ENCODE data around the gene ZNF287. TPM values are rescaled to one million over a fixed set of nuclear protein-coding genes. Genes with fewer than 3 reads are reported as not detected.

Gene ZNF287
- total and polyA plus RNA-seq, 2 of the 8 experiments (the other 6 are each of a cell fraction or from before 2014, with no cell fraction given) = 1.7 to 5.6 TPM

DNA sequence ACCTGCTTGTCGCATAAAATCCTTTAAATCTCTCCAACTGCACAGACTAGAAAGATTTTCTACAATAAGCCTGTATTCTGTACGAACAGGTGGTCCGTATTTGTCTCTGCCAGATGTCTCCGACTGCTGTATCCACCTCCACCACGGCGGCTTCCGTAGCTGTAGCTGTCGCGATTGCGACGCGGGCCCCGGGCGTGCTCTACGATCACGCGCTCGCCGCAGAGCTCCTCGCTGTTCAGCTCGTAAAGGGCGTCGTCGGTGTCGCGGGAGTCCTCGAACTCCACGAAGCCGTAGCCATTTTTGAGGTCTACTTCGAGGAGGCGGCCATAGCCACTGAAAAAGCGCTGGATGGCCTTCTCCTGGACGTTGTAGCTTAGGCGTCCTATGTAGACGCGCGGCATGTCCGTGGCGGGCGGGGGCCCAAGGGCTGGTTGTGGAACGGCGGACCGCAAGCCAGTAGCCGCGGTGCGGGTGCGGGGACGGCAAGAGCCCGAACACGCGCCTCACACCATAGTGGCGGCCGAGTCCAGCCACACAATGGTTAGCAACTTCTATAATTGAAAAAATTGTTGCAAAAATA, 48.6 kb upstream of the ZNF287 start (continued):
- TF ChIP-seq, protein P1, sequence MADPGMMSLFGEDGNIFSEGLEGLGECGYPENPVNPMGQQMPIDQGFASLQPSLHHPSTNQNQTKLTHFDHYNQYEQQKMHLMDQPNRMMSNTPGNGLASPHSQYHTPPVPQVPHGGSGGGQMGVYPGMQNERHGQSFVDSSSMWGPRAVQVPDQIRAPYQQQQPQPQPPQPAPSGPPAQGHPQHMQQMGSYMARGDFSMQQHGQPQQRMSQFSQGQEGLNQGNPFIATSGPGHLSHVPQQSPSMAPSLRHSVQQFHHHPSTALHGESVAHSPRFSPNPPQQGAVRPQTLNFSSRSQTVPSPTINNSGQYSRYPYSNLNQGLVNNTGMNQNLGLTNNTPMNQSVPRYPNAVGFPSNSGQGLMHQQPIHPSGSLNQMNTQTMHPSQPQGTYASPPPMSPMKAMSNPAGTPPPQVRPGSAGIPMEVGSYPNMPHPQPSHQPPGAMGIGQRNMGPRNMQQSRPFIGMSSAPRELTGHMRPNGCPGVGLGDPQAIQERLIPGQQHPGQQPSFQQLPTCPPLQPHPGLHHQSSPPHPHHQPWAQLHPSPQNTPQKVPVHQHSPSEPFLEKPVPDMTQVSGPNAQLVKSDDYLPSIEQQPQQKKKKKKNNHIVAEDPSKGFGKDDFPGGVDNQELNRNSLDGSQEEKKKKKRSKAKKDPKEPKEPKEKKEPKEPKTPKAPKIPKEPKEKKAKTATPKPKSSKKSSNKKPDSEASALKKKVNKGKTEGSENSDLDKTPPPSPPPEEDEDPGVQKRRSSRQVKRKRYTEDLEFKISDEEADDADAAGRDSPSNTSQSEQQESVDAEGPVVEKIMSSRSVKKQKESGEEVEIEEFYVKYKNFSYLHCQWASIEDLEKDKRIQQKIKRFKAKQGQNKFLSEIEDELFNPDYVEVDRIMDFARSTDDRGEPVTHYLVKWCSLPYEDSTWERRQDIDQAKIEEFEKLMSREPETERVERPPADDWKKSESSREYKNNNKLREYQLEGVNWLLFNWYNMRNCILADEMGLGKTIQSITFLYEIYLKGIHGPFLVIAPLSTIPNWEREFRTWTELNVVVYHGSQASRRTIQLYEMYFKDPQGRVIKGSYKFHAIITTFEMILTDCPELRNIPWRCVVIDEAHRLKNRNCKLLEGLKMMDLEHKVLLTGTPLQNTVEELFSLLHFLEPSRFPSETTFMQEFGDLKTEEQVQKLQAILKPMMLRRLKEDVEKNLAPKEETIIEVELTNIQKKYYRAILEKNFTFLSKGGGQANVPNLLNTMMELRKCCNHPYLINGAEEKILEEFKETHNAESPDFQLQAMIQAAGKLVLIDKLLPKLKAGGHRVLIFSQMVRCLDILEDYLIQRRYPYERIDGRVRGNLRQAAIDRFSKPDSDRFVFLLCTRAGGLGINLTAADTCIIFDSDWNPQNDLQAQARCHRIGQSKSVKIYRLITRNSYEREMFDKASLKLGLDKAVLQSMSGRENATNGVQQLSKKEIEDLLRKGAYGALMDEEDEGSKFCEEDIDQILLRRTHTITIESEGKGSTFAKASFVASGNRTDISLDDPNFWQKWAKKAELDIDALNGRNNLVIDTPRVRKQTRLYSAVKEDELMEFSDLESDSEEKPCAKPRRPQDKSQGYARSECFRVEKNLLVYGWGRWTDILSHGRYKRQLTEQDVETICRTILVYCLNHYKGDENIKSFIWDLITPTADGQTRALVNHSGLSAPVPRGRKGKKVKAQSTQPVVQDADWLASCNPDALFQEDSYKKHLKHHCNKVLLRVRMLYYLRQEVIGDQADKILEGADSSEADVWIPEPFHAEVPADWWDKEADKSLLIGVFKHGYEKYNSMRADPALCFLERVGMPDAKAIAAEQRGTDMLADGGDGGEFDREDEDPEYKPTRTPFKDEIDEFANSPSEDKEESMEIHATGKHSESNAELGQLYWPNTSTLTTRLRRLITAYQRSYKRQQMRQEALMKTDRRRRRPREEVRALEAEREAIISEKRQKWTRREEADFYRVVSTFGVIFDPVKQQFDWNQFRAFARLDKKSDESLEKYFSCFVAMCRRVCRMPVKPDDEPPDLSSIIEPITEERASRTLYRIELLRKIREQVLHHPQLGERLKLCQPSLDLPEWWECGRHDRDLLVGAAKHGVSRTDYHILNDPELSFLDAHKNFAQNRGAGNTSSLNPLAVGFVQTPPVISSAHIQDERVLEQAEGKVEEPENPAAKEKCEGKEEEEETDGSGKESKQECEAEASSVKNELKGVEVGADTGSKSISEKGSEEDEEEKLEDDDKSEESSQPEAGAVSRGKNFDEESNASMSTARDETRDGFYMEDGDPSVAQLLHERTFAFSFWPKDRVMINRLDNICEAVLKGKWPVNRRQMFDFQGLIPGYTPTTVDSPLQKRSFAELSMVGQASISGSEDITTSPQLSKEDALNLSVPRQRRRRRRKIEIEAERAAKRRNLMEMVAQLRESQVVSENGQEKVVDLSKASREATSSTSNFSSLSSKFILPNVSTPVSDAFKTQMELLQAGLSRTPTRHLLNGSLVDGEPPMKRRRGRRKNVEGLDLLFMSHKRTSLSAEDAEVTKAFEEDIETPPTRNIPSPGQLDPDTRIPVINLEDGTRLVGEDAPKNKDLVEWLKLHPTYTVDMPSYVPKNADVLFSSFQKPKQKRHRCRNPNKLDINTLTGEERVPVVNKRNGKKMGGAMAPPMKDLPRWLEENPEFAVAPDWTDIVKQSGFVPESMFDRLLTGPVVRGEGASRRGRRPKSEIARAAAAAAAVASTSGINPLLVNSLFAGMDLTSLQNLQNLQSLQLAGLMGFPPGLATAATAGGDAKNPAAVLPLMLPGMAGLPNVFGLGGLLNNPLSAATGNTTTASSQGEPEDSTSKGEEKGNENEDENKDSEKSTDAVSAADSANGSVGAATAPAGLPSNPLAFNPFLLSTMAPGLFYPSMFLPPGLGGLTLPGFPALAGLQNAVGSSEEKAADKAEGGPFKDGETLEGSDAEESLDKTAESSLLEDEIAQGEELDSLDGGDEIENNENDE (IDR thresholded peaks at IDR 0.05; ENCODE audit: insufficient replicate concordance, low read length) = no peak
- TF ChIP-seq, protein P2, sequence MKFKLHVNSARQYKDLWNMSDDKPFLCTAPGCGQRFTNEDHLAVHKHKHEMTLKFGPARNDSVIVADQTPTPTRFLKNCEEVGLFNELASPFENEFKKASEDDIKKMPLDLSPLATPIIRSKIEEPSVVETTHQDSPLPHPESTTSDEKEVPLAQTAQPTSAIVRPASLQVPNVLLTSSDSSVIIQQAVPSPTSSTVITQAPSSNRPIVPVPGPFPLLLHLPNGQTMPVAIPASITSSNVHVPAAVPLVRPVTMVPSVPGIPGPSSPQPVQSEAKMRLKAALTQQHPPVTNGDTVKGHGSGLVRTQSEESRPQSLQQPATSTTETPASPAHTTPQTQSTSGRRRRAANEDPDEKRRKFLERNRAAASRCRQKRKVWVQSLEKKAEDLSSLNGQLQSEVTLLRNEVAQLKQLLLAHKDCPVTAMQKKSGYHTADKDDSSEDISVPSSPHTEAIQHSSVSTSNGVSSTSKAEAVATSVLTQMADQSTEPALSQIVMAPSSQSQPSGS (IDR thresholded peaks at IDR 0.05; ENCODE audit: low read length) = no peak
- TF ChIP-seq SP2 (IDR thresholded peaks at IDR 0.05; ENCODE audit: low read length) = no peak
- TF ChIP-seq KDM5A (IDR thresholded peaks at IDR 0.05; ENCODE audit: low read length) = no peak
- TF ChIP-seq POLR2AphosphoS5 (IDR thresholded peaks at IDR 0.05; ENCODE audit: low read depth, low read length) = no peak
- TF ChIP-seq CTBP2 (IDR thresholded peaks at IDR 0.05; ENCODE audit: borderline replicate concordance, insufficient read depth, insufficient read length, low read length) = no peak
- TF ChIP-seq SUZ12 (IDR thresholded peaks at IDR 0.05; ENCODE audit: low read length) = no peak
- no peak for TF ChIP-seq CHD1 (IDR thresholded peaks at IDR 0.05; ENCODE audit: low read depth, low read length)
- no peak for TF ChIP-seq EGR1 (IDR thresholded peaks at IDR 0.05; ENCODE audit: borderline replicate concordance, low read depth, low read length)
